A549 (cell line): ENCODE measurements around the gene PDE3A. TPM values are rescaled to one million over a fixed set of nuclear protein-coding genes. Genes with fewer than 3 reads are reported as not detected.

Experiments used
- ATAC-seq, 2 experiments: fragments of 200-7000 bp in 1 of 2; fragments of >200 bp in 1 of 2; cut with Nextera tagmentation in 1 of 2; cut with Tn5 transposase in 1 of 2; 3 replicates each; pipeline versions ENCODE4 v1.8.0 to v1.9.1; 2018 to 2020; ENCODE audit warnings: mild to moderate bottlenecking in 1 of 2, moderate library complexity in 1 of 2
- CTCF ChIA-PET: fragments of 300-600 bp; sonication (Branson Sonifier 250); formaldehyde crosslinking; extraction: SDS; loops from one replicate; lab custom pipeline; 2021; ENCODE audit warnings: antibody characterized with exemption, inconsistent platforms; lab: Yijun Ruan, JAX
- POLR2A ChIA-PET: fragments of 350-600 bp; formaldehyde crosslinking; extraction: SDS; loops from one replicate; lab custom pipeline; 2021; ENCODE audit warnings: antibody characterized with exemption, inconsistent platforms; lab: Yijun Ruan, JAX
- DNase-seq, 2 experiments: peaks; one replicate each; pipeline versions ENCODE4 v3.0.0 to v3.0.0-alpha.2; 2011 to 2016; ENCODE audit warnings: low read depth in 1 of 2, low spot score in 1 of 2
- FAIRE-seq: peaks from 2 replicates; lab custom pipeline; 2011; peaks lifted over from hg19 to GRCh38; lab: Jason Lieb, UNC
- H3K27ac ChIP-seq, 2 experiments: fragments of >200 bp; sonication (Bioruptor Twin); formaldehyde crosslinking; 3 replicates each; pipeline ENCODE4 v1.5.1; 2016 to 2017
- H3K4me1 ChIP-seq: fragments of >200 bp; sonication (Bioruptor Twin); formaldehyde crosslinking; 3 replicates; pipeline ENCODE4 v1.6.1; 2016
- H3K4me2 ChIP-seq: fragments of >200 bp; sonication (Bioruptor Twin); formaldehyde crosslinking; 3 replicates; pipeline ENCODE4 v1.6.1; 2016
- H3K4me3 ChIP-seq: fragments of >200 bp; sonication (Bioruptor Twin); formaldehyde crosslinking; 3 replicates; pipeline ENCODE4 v1.5.1; 2016
- H3K9me3 ChIP-seq: fragments of >200 bp; sonication (Bioruptor Twin); formaldehyde crosslinking; 3 replicates; pipeline ENCODE4 v1.6.1; 2016
- CBX2 ChIP-seq: fragments of 200-600 bp; sonication (generic); IDR thresholded peaks from 2 replicates; pipeline ENCODE4 v1.6.1; 2016; ENCODE audit warnings: low read depth, mild to moderate bottlenecking, borderline replicate concordance
- CBX8 ChIP-seq: fragments of 200-600 bp; sonication (generic); IDR thresholded peaks from 2 replicates; pipeline ENCODE4 v1.6.1; 2016
- CEBPB ChIP-seq, 2 experiments: fragments of >200 bp in 1 of 2; sonication (Bioruptor Twin) in 1 of 2; formaldehyde crosslinking in 1 of 2; IDR thresholded peaks; 2 replicates each; pipeline ENCODE4 v1.6.1; 2012 to 2016
- CHD4 ChIP-seq: fragments of 200-600 bp; sonication (generic); IDR thresholded peaks from 2 replicates; pipeline ENCODE4 v1.6.1; 2016; ENCODE audit warnings: antibody characterized with exemption, mild to moderate bottlenecking, borderline replicate concordance
- EHF ChIP-seq: fragments of 250-450 bp; sonication (Bioruptor Pico); IDR thresholded peaks from 2 replicates; pipeline ENCODE4 v1.5.0; 2020; ENCODE audit warnings: mild to moderate bottlenecking
- EP300 ChIP-seq, 2 experiments: fragments of >200 bp; sonication (Bioruptor Twin); formaldehyde crosslinking; IDR thresholded peaks; 2 replicates in 1 of 2; 3 replicates in 1 of 2; pipeline ENCODE4 v1.6.1; 2016 to 2017
- JUN ChIP-seq, 2 experiments: fragments of >200 bp; sonication (Bioruptor Twin); formaldehyde crosslinking; IDR thresholded peaks; 2 replicates in 1 of 2; 3 replicates in 1 of 2; pipeline ENCODE4 v1.6.1; 2016 to 2017
- JUNB ChIP-seq: fragments of >200 bp; sonication (Bioruptor Twin); formaldehyde crosslinking; IDR thresholded peaks from 2 replicates; pipeline ENCODE4 v1.6.1; 2016
- KDM1A ChIP-seq: fragments of 200-600 bp; sonication (generic); IDR thresholded peaks from 2 replicates; pipeline ENCODE4 v1.6.1; 2016; ENCODE audit warnings: low read depth, mild to moderate bottlenecking
- MAFK ChIP-seq: fragments of 450-650 bp; IDR thresholded peaks from 2 replicates; pipeline ENCODE4 v1.6.1; 2014; ENCODE audit not compliant: partially characterized antibody
- NR3C1 ChIP-seq: fragments of >200 bp; sonication (Bioruptor Twin); formaldehyde crosslinking; IDR thresholded peaks from 3 replicates; pipeline ENCODE4 v1.6.1; 2017
- POLR2A ChIP-seq: IDR thresholded peaks from 2 replicates; pipeline ENCODE4 v1.6.1; 2012; ENCODE audit warnings: mild to moderate bottlenecking, low read length
- POLR2AphosphoS2 ChIP-seq: conservative IDR thresholded peaks from 2 replicates; pipeline ENCODE4 v1.6.1; 2012; ENCODE audit warnings: low read length, improper control_type of control experiment, inconsistent platforms
- RAD21 ChIP-seq, 2 experiments: fragments of >200 bp in 1 of 2; sonication (Bioruptor Twin) in 1 of 2; formaldehyde crosslinking in 1 of 2; IDR thresholded peaks in 1 of 2; conservative IDR thresholded peaks in 1 of 2; 2 replicates in 1 of 2; 3 replicates in 1 of 2; pipeline ENCODE4 v1.6.1; 2012 to 2018; ENCODE audit warnings: inconsistent platforms in 1 of 2
- RFX5 ChIP-seq: fragments of 450-650 bp; IDR thresholded peaks from 2 replicates; pipeline ENCODE4 v1.7.1; 2014; ENCODE audit warnings: antibody characterized with exemption, mild to moderate bottlenecking, moderate library complexity
- RNF2 ChIP-seq: fragments of 200-600 bp; sonication (generic); IDR thresholded peaks from 2 replicates; pipeline ENCODE4 v1.6.1; 2016; ENCODE audit warnings: low read depth, mild to moderate bottlenecking, antibody characterized with exemption, moderate library complexity, borderline replicate concordance
- SMC3 ChIP-seq: fragments of >200 bp; sonication (Bioruptor Twin); formaldehyde crosslinking; IDR thresholded peaks from 3 replicates; pipeline ENCODE4 v1.6.1; 2018; ENCODE audit warnings: inconsistent platforms
- ZFP36 ChIP-seq: fragments of 450-650 bp; IDR thresholded peaks from 2 replicates; pipeline ENCODE4 v1.6.1; 2014; ENCODE audit warnings: borderline replicate concordance; ENCODE audit not compliant: partially characterized antibody
- ZNF302 ChIP-seq: fragments of 250-450 bp; sonication (Bioruptor Pico); IDR thresholded peaks from 2 replicates; pipeline ENCODE4 v1.9.0; 2021; ENCODE audit warnings: inconsistent platforms, mild to moderate bottlenecking, moderate library complexity
- ZSCAN20 ChIP-seq: fragments of 250-450 bp; sonication (Bioruptor Pico); IDR thresholded peaks from 2 replicates; pipeline ENCODE4 v1.8.0; 2022; ENCODE audit warnings: mild to moderate bottlenecking, moderate library complexity
- WGBS: methylation state at CpG from one replicate; pipeline ENCODE4 v1.1.6; 2017; ENCODE audit errors: missing lambda C conversion rate; 5-methylcytosine and 5-hydroxymethylcytosine counted together
- polyA plus RNA-seq, 4 experiments: library from polyadenylated mRNA; depleted of rRNA in 3 of 4; stranded (reverse); fragments of >200 nt; fragmentation: RNase III in 1 of 4; extraction: RNeasy Plus Mini Kit Qiagen cat#74134 plus additional on column Dnase treatment in 1 of 4; gene quantifications; 2 replicates in 3 of 4; 3 replicates in 1 of 4; pipeline ENCODE4 v1.2.3, GENCODE V29; 2011 to 2017
- TF ChIP-seq, protein P1 (sequence below): fragments of >200 bp; sonication (Bioruptor Twin); formaldehyde crosslinking; IDR thresholded peaks from 2 replicates; pipeline ENCODE4 v1.6.1; 2016
- TF ChIP-seq, protein P2 (sequence below): fragments of 250-450 bp; sonication (Bioruptor Pico); IDR thresholded peaks from 2 replicates; pipeline ENCODE4 v1.5.0; 2021; ENCODE audit warnings: mild to moderate bottlenecking, moderate library complexity, borderline replicate concordance
- TF ChIP-seq, protein P3 (sequence below): fragments of >200 bp; sonication (Bioruptor Twin); formaldehyde crosslinking; IDR thresholded peaks from 3 replicates; pipeline ENCODE4 v1.6.1; 2016
- TF ChIP-seq, protein P4 (sequence below): IDR thresholded peaks from 2 replicates; pipeline ENCODE4 v1.6.1; 2012
- TF ChIP-seq, protein P5 (sequence below): fragments of 150-350 bp; IDR thresholded peaks from 2 replicates; pipeline ENCODE4 v1.6.1; 2014; ENCODE audit warnings: low read depth, mild to moderate bottlenecking, low read length
- TF ChIP-seq, protein P6 (sequence below): fragments of >200 bp; sonication (Bioruptor Twin); formaldehyde crosslinking; IDR thresholded peaks from 3 replicates; pipeline ENCODE4 v1.5.1; 2016

Gene PDE3A
- polyA plus RNA-seq, 2 of the 4 experiments (the other 2 are of a cell fraction), result 7.6 to 12.7 TPM

DNA sequence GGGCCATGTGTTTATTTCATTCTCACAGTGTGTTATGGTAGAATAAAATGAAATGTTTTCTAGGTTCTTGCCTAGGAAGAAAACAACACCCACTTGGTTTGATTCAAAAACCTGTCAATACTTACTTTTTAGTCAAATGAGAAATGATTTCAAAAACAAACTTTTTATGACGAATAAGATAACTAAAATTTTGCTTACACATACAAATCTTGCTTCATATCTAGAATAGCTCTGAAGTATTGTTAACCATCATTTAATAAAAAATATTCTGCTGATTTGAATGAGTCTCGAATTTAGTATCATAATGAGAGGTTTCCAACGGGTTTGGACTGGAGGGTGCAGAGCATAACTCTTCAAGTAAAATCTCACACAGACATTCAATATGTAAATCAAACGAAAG, 350.0 kb downstream of the PDE3A start:
- TF ChIP-seq RFX5, result no peak
- TF ChIP-seq MAFK, result peak; percentile 70
- no peak for TF ChIP-seq CHD4
- no peak for TF ChIP-seq ZNF302 (CRISPR knock-in tag)
- TF ChIP-seq, protein P1, sequence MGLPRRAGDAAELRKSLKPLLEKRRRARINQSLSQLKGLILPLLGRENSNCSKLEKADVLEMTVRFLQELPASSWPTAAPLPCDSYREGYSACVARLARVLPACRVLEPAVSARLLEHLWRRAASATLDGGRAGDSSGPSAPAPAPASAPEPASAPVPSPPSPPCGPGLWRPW, result no peak
- TF ChIP-seq RNF2, result no peak
- TF ChIP-seq, all 56 proteins: peak for 1
- Histone ChIP-seq H3K9me3 (no peaks in the 10 kb centered on the region), H3K4me2 (no peak overlapping the region), H3K27ac (no peak overlapping the region), H3K4me3 (no peak overlapping the region), H3K4me1 (no peaks in the 10 kb centered on the region)
- ATAC-seq (no peak), FAIRE-seq (no peak), DNase-seq (no peak)
- WGBS, result 64% methylated on average over 4 of the region's 4 CpGs
- CTCF ChIA-PET, result no interaction called here
- POLR2A ChIA-PET, result no interaction called here

DNA sequence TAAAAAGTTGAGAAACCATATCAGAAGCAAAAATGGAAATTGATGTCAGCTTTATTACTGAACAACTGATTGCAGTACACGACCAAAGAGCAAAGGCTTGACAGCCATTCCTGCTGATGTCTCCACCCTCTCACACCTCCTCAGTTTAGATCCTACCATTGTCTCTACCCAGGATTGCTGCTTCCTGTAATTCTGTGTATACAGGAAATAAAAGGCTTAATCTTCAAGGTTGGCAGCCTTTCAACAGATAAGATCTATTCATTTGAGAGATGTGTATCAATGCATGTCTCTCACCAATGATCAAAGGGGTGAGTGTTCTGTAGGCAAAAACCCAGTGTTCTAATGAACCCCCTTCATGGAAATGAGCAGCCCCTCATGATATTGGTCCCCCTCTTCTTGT, 353.8 kb downstream of the PDE3A start:
- WGBS, result 53% methylated on average over 1 of the region's 1 CpG
- Histone ChIP-seq H3K27ac (no peak overlapping the region), H3K4me3 (no peak overlapping the region), H3K9me3 (no peaks in the 10 kb centered on the region), H3K4me2 (no peak overlapping the region), H3K4me1 (no peaks in the 10 kb centered on the region)
- no peak for FAIRE-seq
- ChIA-PET POLR2A (no interaction called here), CTCF (no interaction called here)
- no peak for DNase-seq
- TF ChIP-seq ZSCAN20 (CRISPR knock-in tag), result no peak
- TF ChIP-seq, protein P2, sequence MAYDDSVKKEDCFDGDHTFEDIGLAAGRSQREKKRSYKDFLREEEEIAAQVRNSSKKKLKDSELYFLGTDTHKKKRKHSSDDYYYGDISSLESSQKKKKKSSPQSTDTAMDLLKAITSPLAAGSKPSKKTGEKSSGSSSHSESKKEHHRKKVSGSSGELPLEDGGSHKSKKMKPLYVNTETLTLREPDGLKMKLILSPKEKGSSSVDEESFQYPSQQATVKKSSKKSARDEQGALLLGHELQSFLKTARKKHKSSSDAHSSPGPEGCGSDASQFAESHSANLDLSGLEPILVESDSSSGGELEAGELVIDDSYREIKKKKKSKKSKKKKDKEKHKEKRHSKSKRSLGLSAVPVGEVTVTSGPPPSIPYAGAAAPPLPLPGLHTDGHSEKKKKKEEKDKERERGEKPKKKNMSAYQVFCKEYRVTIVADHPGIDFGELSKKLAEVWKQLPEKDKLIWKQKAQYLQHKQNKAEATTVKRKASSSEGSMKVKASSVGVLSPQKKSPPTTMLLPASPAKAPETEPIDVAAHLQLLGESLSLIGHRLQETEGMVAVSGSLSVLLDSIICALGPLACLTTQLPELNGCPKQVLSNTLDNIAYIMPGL (CRISPR knock-in tag), result no peak
- no peak for TF ChIP-seq JUNB
- TF ChIP-seq, protein P3, sequence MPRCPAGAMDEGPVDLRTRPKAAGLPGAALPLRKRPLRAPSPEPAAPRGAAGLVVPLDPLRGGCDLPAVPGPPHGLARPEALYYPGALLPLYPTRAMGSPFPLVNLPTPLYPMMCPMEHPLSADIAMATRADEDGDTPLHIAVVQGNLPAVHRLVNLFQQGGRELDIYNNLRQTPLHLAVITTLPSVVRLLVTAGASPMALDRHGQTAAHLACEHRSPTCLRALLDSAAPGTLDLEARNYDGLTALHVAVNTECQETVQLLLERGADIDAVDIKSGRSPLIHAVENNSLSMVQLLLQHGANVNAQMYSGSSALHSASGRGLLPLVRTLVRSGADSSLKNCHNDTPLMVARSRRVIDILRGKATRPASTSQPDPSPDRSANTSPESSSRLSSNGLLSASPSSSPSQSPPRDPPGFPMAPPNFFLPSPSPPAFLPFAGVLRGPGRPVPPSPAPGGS, result no peak
- TF ChIP-seq, protein P4, sequence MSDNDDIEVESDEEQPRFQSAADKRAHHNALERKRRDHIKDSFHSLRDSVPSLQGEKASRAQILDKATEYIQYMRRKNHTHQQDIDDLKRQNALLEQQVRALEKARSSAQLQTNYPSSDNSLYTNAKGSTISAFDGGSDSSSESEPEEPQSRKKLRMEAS, result no peak
- TF ChIP-seq CEBPB (IDR thresholded peaks at IDR 0.05), result no peak
- TF ChIP-seq, protein P5, sequence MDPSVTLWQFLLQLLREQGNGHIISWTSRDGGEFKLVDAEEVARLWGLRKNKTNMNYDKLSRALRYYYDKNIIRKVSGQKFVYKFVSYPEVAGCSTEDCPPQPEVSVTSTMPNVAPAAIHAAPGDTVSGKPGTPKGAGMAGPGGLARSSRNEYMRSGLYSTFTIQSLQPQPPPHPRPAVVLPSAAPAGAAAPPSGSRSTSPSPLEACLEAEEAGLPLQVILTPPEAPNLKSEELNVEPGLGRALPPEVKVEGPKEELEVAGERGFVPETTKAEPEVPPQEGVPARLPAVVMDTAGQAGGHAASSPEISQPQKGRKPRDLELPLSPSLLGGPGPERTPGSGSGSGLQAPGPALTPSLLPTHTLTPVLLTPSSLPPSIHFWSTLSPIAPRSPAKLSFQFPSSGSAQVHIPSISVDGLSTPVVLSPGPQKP, result no peak
- TF ChIP-seq POLR2AphosphoS2, result no peak
- TF ChIP-seq CBX8, result no peak
- no peak for ATAC-seq

DNA sequence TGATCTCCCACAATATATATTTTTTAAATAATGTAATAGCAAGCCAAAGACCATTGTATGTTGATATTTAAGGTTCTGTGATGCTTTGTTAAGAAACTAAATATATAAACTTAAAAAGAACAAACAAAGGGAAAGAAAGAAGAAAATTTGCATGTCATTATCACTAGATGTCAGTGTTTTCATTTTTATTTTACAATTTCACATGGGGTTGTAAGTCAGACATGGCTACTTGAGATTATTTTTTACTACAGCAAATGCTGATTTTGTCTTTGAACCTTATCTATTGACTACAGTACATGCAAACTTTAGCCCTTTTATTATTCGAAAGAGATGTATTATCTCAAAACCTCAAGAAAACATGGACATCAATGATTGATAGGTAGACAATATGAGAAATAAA, 362.9 kb downstream of the PDE3A start:
- Histone ChIP-seq H3K4me2 (no peak overlapping the region), H3K27ac (no peak overlapping the region), H3K4me3 (no peak overlapping the region), H3K9me3 (no peaks in the 10 kb centered on the region), H3K4me1 (peaks cover 4% of the 10 kb centered on the region; the same call in 1 of the 3 replicates)
- FAIRE-seq (peak; percentile 36), DNase-seq (peak in 1 of 2 experiments; percentile 9), ATAC-seq (no peak)
- TF ChIP-seq, protein P3, result no peak
- TF ChIP-seq RFX5 (no peak), NR3C1 (no peak), SMC3 (peak; percentile 22; the same call in 1 of the 3 replicates), ZFP36 (no peak), JUN (IDR thresholded peaks at IDR 0.05) (no peak), EHF (CRISPR knock-in tag) (no peak), KDM1A (no peak), CHD4 (no peak), ZNF302 (CRISPR knock-in tag) (no peak), POLR2A (no peak), MAFK (no peak), CEBPB (IDR thresholded peaks at IDR 0.05) (no peak), CBX2 (no peak), RAD21 (conservative IDR thresholded peaks at IDR 0.05 in 1 of 2, IDR thresholded peaks at IDR 0.05 in 1 of 2) (peak; percentile 36 to 53; a peak in 3 of 5 replicates), EP300 (IDR thresholded peaks at IDR 0.05) (no peak)
- TF ChIP-seq, protein P6, sequence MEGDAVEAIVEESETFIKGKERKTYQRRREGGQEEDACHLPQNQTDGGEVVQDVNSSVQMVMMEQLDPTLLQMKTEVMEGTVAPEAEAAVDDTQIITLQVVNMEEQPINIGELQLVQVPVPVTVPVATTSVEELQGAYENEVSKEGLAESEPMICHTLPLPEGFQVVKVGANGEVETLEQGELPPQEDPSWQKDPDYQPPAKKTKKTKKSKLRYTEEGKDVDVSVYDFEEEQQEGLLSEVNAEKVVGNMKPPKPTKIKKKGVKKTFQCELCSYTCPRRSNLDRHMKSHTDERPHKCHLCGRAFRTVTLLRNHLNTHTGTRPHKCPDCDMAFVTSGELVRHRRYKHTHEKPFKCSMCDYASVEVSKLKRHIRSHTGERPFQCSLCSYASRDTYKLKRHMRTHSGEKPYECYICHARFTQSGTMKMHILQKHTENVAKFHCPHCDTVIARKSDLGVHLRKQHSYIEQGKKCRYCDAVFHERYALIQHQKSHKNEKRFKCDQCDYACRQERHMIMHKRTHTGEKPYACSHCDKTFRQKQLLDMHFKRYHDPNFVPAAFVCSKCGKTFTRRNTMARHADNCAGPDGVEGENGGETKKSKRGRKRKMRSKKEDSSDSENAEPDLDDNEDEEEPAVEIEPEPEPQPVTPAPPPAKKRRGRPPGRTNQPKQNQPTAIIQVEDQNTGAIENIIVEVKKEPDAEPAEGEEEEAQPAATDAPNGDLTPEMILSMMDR, result peak; percentile 23; the same call in 1 of the 3 replicates
- TF ChIP-seq, protein P4, result no peak
- 77% methylated on average over 1 of the region's 1 CpG for WGBS
- CTCF ChIA-PET, result interaction anchor here (1.0 kb wide), 1 partner anchor 219 kb away, joined by 3 read pairs; no protein-coding TSS in a partner anchor
- POLR2A ChIA-PET, result no interaction called here
